SU-DHL-6 (cell line): ENCODE results near the gene GTF2A1.

ENCODE experiments used
- H2AFZ ChIP-seq: fragments of 200-600 bp; sonication (generic); 2 replicates; pipeline ENCODE4 v1.6.1; 2014; ENCODE audit warnings: low read depth, mild to moderate bottlenecking, moderate library complexity, mixed read lengths, antibody characterized with exemption, low read length; ENCODE audit not compliant: severe bottlenecking
- H3F3A ChIP-seq: fragments of 200-600 bp; shearing (Covaris generic); 2 replicates; pipeline ENCODE4 v1.6.0; 2016; ENCODE audit warnings: antibody characterized with exemption, mild to moderate bottlenecking; ENCODE audit not compliant: insufficient read depth
- H3K27ac ChIP-seq: fragments of 200-600 bp; sonication (generic); 2 replicates; pipeline ENCODE4 v1.5.1; 2016; ENCODE audit warnings: low read depth, mild to moderate bottlenecking, low read length, moderate library complexity, mixed read lengths
- H3K27me3 ChIP-seq: fragments of 200-600 bp; sonication (generic), shearing (Covaris generic); 2 replicates; pipeline ENCODE4 v1.6.0; 2014; ENCODE audit warnings: mild to moderate bottlenecking, low read length
- H3K36me3 ChIP-seq: fragments of 200-600 bp; sonication (generic); 2 replicates; pipeline ENCODE4 v1.6.1; 2014; ENCODE audit warnings: mild to moderate bottlenecking, low read length, mixed read lengths
- H3K4me2 ChIP-seq: fragments of 300-600, 200-600 bp; shearing (Covaris generic), sonication (generic); 2 replicates; pipeline ENCODE4 v1.6.0; 2014; ENCODE audit warnings: low read length, low read depth, mild to moderate bottlenecking; ENCODE audit not compliant: poor library complexity, severe bottlenecking
- H3K4me3 ChIP-seq: fragments of 200-600 bp; sonication (generic); 2 replicates; pipeline ENCODE4 v1.5.1; 2014; ENCODE audit warnings: antibody characterized with exemption, low read length, mild to moderate bottlenecking, mixed read lengths; ENCODE audit not compliant: insufficient read depth, poor library complexity, severe bottlenecking
- H3K79me2 ChIP-seq: fragments of 200-600 bp; sonication (generic); 2 replicates; pipeline ENCODE4 v1.6.1; 2014; ENCODE audit warnings: mild to moderate bottlenecking, low read length, moderate library complexity; ENCODE audit not compliant: insufficient read depth
- H3K9ac ChIP-seq: fragments of 200-600 bp; sonication (generic); 2 replicates; pipeline ENCODE4 v1.7.0; 2014; ENCODE audit warnings: mild to moderate bottlenecking, low read length
- H3K9me2 ChIP-seq: fragments of 200-600 bp; sonication (generic); replicated peaks from 2 replicates; pipeline ENCODE4 v1.6.1; 2014; ENCODE audit warnings: low read length; ENCODE audit not compliant: insufficient read depth
- H3K9me3 ChIP-seq: fragments of 200-600 bp; sonication (generic); 2 replicates; pipeline ENCODE4 v1.6.1; 2014; ENCODE audit warnings: low read length, mixed read lengths; ENCODE audit not compliant: insufficient read depth
- H4K20me1 ChIP-seq: fragments of 200-600 bp; sonication (generic); 2 replicates; pipeline ENCODE4 v1.6.1; 2014; ENCODE audit warnings: low read depth, mild to moderate bottlenecking, antibody characterized with exemption, low read length, moderate library complexity, mixed read lengths
- CTCF ChIP-seq: fragments of 200-600 bp; sonication (generic); IDR thresholded peaks from one replicate; pipeline ENCODE4 v1.5.1; 2017; ENCODE audit warnings: antibody characterized with exemption, mild to moderate bottlenecking, low read length, moderate library complexity; ENCODE audit not compliant: insufficient read depth, poor library complexity, severe bottlenecking
- EZH2phosphoT487 ChIP-seq: fragments of 200-600 bp; sonication (generic), shearing (Covaris generic); conservative IDR thresholded peaks from 2 replicates; pipeline ENCODE4 v1.6.1; 2018; ENCODE audit warnings: mild to moderate bottlenecking, antibody characterized with exemption, low read length, moderate library complexity, mixed read lengths

The GTF2A1 gene

GRCh38 chr14:81222691-81223090 is 1.9 kb upstream of the GTF2A1 start:
- Histone ChIP-seq H3K9me3 (no peaks in the 10 kb centered on the region), H3K9ac (no peak overlapping the region), H3K27me3 (no peaks in the 10 kb centered on the region), H3K36me3 (no peaks in the 10 kb centered on the region), H3K9me2 (no peaks in the 10 kb centered on the region), H4K20me1 (no peaks in the 10 kb centered on the region), H3K79me2 (peaks cover 28% of the 10 kb centered on the region), H3K4me2 (no peak overlapping the region), H3K27ac (no peak overlapping the region), H2AFZ (no peak overlapping the region), H3K4me3 (no peak overlapping the region), H3F3A (peaks cover 23% of the 10 kb centered on the region)
- TF ChIP-seq EZH2phosphoT487 (no peak), CTCF (no peak)

GRCh38 chr14:81222126-81222525 is 1.4 kb upstream of the GTF2A1 start:
- Histone ChIP-seq H3K4me2 (peak overlapping the region; percentile 55), H4K20me1 (no peaks in the 10 kb centered on the region), H3K79me2 (peaks cover 33% of the 10 kb centered on the region), H2AFZ (no peak overlapping the region), H3K27me3 (no peaks in the 10 kb centered on the region), H3K27ac (no peak overlapping the region), H3K9me2 (no peaks in the 10 kb centered on the region), H3K36me3 (no peaks in the 10 kb centered on the region), H3K9me3 (no peaks in the 10 kb centered on the region), H3F3A (peaks cover 23% of the 10 kb centered on the region), H3K9ac (no peak overlapping the region), H3K4me3 (no peak overlapping the region)
- TF ChIP-seq CTCF, result no peak
- no peak for TF ChIP-seq EZH2phosphoT487

- H3K36me3 ChIP-seq, result 0 out of 2 replicates have a peak, but pooled peaks cover under 1% of the 10 kb centered on the region
- peaks cover 23% of the 10 kb centered on the region for H3F3A ChIP-seq
- peak overlapping the region; percentile 81 for H3K27ac ChIP-seq
- H3K9me2 ChIP-seq, result no peaks in the 10 kb centered on the region
- no peaks in the 10 kb centered on the region for H3K27me3 ChIP-seq
- H3K4me3 ChIP-seq, result peak overlapping the region; percentile 61
- TF ChIP-seq CTCF, result no peak
- TF ChIP-seq EZH2phosphoT487, result no peak
- peaks cover 38% of the 10 kb centered on the region for H3K79me2 ChIP-seq
- peak overlapping the region; percentile 73 for H2AFZ ChIP-seq
- H3K9me3 ChIP-seq, result no peaks in the 10 kb centered on the region
- H4K20me1 ChIP-seq, result no peaks in the 10 kb centered on the region
- peak overlapping the region; percentile 93 for H3K9ac ChIP-seq
- peak overlapping the region; percentile 55 for H3K4me2 ChIP-seq
Observed at GRCh38 chr14:81221579-81222102, 882 bp upstream of the GTF2A1 start.
